GM12864 (cell line): ENCODE data around the gene VKORC1.

Source experiments
- DNase-seq: peaks from one replicate; pipeline ENCODE4 v3.0.0-alpha.2; 2011; ENCODE audit warnings: low read depth
- H3K4me3 ChIP-seq: 2 replicates; pipeline ENCODE4 v1.5.1; 2011; ENCODE audit warnings: mild to moderate bottlenecking, low read depth, low read length, control low read depth
- TF ChIP-seq, protein P1 (sequence below): IDR thresholded peaks from 2 replicates; pipeline ENCODE4 v1.5.1; 2011; ENCODE audit warnings: low read depth, mild to moderate bottlenecking, moderate library complexity, low read length, control low read depth, inconsistent platforms; ENCODE audit errors: missing control alignments

Gene VKORC1

GRCh38 chr16:31063843-31064611 lies 30.6 kb downstream of the VKORC1 start:
- no peak for DNase-seq
- H3K4me3 ChIP-seq = no peak overlapping the region
- TF ChIP-seq, protein P1, sequence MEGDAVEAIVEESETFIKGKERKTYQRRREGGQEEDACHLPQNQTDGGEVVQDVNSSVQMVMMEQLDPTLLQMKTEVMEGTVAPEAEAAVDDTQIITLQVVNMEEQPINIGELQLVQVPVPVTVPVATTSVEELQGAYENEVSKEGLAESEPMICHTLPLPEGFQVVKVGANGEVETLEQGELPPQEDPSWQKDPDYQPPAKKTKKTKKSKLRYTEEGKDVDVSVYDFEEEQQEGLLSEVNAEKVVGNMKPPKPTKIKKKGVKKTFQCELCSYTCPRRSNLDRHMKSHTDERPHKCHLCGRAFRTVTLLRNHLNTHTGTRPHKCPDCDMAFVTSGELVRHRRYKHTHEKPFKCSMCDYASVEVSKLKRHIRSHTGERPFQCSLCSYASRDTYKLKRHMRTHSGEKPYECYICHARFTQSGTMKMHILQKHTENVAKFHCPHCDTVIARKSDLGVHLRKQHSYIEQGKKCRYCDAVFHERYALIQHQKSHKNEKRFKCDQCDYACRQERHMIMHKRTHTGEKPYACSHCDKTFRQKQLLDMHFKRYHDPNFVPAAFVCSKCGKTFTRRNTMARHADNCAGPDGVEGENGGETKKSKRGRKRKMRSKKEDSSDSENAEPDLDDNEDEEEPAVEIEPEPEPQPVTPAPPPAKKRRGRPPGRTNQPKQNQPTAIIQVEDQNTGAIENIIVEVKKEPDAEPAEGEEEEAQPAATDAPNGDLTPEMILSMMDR = no peak

GRCh38 chr16:31063495-31063842 lies 31.1 kb downstream of the VKORC1 start:
- no peak for DNase-seq
- H3K4me3 ChIP-seq = no peak overlapping the region
- TF ChIP-seq, protein P1 = no peak

DNA sequence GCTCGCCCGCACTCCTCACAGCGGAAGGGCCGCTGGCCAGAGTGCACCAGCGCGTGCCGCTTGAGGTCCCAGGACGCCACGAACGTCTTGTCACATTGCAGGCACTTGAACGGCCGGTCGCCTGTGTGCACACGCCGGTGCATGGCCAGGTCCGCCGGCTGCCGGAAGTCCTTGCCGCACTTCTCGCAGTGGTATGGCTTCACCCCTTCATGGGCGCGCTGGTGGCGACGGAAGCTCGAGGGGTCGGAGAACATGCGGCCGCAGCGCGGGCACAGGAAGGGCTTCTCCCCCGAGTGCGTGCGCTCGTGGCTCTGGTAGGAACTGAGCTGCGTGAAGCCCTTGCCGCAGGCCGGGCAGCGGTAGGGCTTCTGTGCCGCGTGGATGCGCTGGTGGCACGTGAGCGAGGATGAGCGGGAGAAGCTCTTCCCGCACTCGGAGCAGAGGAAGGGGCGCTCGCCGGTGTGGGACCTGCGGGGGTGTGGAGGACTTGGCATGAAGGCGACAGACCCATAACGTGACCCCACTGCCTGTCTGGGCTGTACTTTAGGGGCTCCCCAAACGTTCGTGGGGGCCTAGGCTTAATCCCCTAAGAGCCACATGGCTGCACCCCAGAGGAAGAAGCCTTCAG lies 32.7 kb downstream of the VKORC1 start:
- TF ChIP-seq, protein P1 = no peak
- no peak for DNase-seq
- H3K4me3 ChIP-seq = no peak overlapping the region

DNA sequence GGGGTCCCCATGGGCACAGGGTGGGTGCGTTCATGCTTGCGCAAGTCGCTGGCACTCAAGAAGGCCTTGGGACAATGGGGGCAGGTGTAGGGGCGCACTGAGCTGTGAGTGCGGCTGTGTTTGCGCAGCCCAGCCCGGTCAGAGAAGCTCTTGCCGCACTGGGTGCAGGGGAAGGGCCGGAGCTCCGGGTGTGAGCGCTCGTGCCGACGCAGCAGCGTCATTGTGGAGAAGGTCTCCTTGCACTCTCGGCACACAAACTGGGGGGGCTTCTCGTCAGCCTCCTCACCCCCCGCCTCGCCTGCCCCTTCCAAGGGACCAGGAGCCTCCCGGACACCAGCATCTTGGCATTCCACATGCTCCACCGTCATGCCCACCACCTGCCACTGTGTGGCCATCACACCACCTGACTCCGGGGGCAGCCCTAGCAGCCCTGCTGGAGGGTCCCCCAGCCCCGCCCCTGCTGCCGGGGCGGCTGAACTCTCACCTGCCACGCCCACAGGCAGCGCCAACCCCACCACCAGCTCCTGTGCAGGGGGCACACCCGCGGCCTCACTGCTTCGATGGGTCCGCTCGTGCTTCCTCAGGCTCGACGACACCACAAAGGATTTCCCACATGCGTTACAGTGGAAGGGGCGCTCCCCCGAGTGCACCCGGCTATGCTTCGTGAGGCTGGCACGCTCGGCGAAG lies 33.3 kb downstream of the VKORC1 start:
- no peak for DNase-seq
- TF ChIP-seq, protein P1 = no peak
- no peak overlapping the region for H3K4me3 ChIP-seq

- no peak overlapping the region for H3K4me3 ChIP-seq
- TF ChIP-seq, protein P1 = no peak
- DNase-seq = no peak
Observed at GRCh38 chr16:31055613-31056012, 39.0 kb downstream of the VKORC1 start.

DNA sequence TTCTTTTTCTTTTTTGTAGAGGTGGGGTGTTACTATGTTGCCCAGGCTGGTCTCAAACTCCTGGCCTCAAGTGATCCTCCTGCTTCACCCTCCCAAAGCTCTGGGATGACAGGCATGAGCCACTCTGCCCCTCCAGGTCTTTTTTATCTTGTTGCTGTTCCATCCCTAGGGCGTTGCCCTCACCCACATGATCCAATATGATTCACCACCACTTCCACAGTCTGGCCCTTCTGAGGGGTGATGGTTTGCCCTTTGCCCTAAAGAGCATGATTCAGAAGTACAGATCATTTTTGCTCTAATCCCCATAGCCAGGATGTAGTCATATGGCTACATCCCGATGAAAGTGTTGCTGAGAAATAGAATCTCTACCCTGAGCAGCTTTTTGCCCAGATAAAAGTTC lies 42.5 kb downstream of the VKORC1 start:
- H3K4me3 ChIP-seq = no peak overlapping the region
- no peak for DNase-seq
- TF ChIP-seq, protein P1 = no peak
